ACHN (cell line): ENCODE measurements around the gene KIAA0513.
"Not testable (repeated sequence)": the region's sequence is repeated elsewhere in the genome, so short reads cannot be mapped to it uniquely, and the experiment has no call there.

Experiments
- DNase-seq: peaks from one replicate; pipeline ENCODE4 v3.0.0-alpha.2; 2015
- in situ Hi-C: cut with HindIII; loops from 2 replicates; pipeline ENCODE4 v1.10.0; 2017; ENCODE audit warnings: low sequenced_read_pairs, low pct_ligation_motif_present, low pct_unique_long_range_greater_than_20kb

The KIAA0513 gene

GRCh38 chr16:85045077-85045476 is 17.5 kb downstream of the KIAA0513 start:
- no peak for DNase-seq
- in situ Hi-C loops, result no loop called here

- in situ Hi-C loops, result no loop called here
- no peak for DNase-seq
These were observed 18.3 kb downstream of the KIAA0513 start for GRCh38 chr16:85045641-85046471.

GRCh38 chr16:85046472-85046916 is 18.9 kb downstream of the KIAA0513 start:
- in situ Hi-C loops, result no loop called here
- no peak for DNase-seq

- in situ Hi-C loops, result no loop called here
These were observed 19.6 kb downstream of the KIAA0513 start for GRCh38 chr16:85046931-85047866.

GRCh38 chr16:85047867-85048455 is 20.4 kb downstream of the KIAA0513 start:
- no peak for DNase-seq
- in situ Hi-C loops, result no loop called here

More at GRCh38 chr16:85046931-85047866, 19.6 kb downstream of the KIAA0513 start:
- DNase-seq, result no peak

GRCh38 chr16:85048921-85049562 is 21.4 kb downstream of the KIAA0513 start:
- no peak for DNase-seq
- in situ Hi-C loops, result no loop called here

GRCh38 chr16:85049706-85050305 is 22.2 kb downstream of the KIAA0513 start:
- in situ Hi-C loops, result no loop called here
- no peak for DNase-seq

- in situ Hi-C loops, result no loop called here
- no peak for DNase-seq
These were observed 23.5 kb downstream of the KIAA0513 start for GRCh38 chr16:85051067-85051581.

- in situ Hi-C loops, result no loop called here
- DNase-seq, result no peak
These were observed 24.1 kb downstream of the KIAA0513 start for GRCh38 chr16:85051683-85052082.

GRCh38 chr16:85052536-85052935 is 24.9 kb downstream of the KIAA0513 start:
- in situ Hi-C loops, result no loop called here

GRCh38 chr16:85054321-85054720 is 26.7 kb downstream of the KIAA0513 start:
- not testable (repeated sequence) for DNase-seq

More at GRCh38 chr16:85052536-85052935, 24.9 kb downstream of the KIAA0513 start:
- no peak for DNase-seq

GRCh38 chr16:85054948-85055492 is 27.4 kb downstream of the KIAA0513 start:
- DNase-seq, result no peak
- in situ Hi-C loops, result no loop called here

More at GRCh38 chr16:85054321-85054720, 26.7 kb downstream of the KIAA0513 start:
- in situ Hi-C loops, result not testable (repeated sequence)

- DNase-seq, result peak; percentile 43
- in situ Hi-C loops, result no loop called here
These were observed 28.1 kb downstream of the KIAA0513 start for GRCh38 chr16:85055493-85056210.

- peak; percentile 51 for DNase-seq
- in situ Hi-C loops, result no loop called here
These were observed 28.7 kb downstream of the KIAA0513 start for GRCh38 chr16:85056211-85056748.

GRCh38 chr16:85057212-85057889 is 29.8 kb downstream of the KIAA0513 start:
- in situ Hi-C loops, result no loop called here
- DNase-seq, result peak; percentile 27

- DNase-seq, result no peak
- in situ Hi-C loops, result no loop called here
These were observed 30.4 kb downstream of the KIAA0513 start for GRCh38 chr16:85057948-85058347.
